Endodermal cell (in vitro differentiated cells): ENCODE data around the gene CAMK2D. TPM values are rescaled to one million over a fixed set of nuclear protein-coding genes. Genes with fewer than 3 reads are reported as not detected.

Experiments
- DNase-seq: peaks from one replicate; pipeline ENCODE4 v3.0.0-alpha.2; 2017
- H3K27ac ChIP-seq: 2 replicates; pipeline ENCODE4 v1.5.1; 2013; ENCODE audit warnings: mild to moderate bottlenecking, low read depth, low read length, moderate library complexity
- H3K27me3 ChIP-seq: 2 replicates; pipeline ENCODE4 v1.6.1; 2013; ENCODE audit warnings: mild to moderate bottlenecking, low read length, moderate library complexity; ENCODE audit not compliant: insufficient read depth, control insufficient read depth, poor library complexity, severe bottlenecking
- H3K36me3 ChIP-seq: 2 replicates; pipeline ENCODE4 v1.7.0; 2013; ENCODE audit warnings: mild to moderate bottlenecking, low read length, moderate library complexity; ENCODE audit not compliant: control insufficient read depth, insufficient read depth
- H3K4me1 ChIP-seq: one replicate; pipeline ENCODE4 v1.7.0; 2013; ENCODE audit warnings: low read length; ENCODE audit not compliant: control insufficient read depth, insufficient read depth
- H3K4me3 ChIP-seq: 2 replicates; pipeline ENCODE4 v1.5.1; 2013; ENCODE audit warnings: mild to moderate bottlenecking, low read length, moderate library complexity
- H3K9ac ChIP-seq: 2 replicates; pipeline ENCODE4 v1.6.1; 2013; ENCODE audit warnings: mild to moderate bottlenecking, low read length, moderate library complexity; ENCODE audit not compliant: poor library complexity, severe bottlenecking; ENCODE audit errors: extremely low read depth
- H3K9me3 ChIP-seq: 2 replicates; pipeline ENCODE4 v1.6.1; 2013; ENCODE audit warnings: mild to moderate bottlenecking, low read length, moderate library complexity; ENCODE audit not compliant: control insufficient read depth
- H3K27ac Mint-ChIP-seq: 2 replicates; pipeline ENCODE4 v1.8.0; 2020; ENCODE audit warnings: mixed read lengths
- H3K27me3 Mint-ChIP-seq: 2 replicates; pipeline ENCODE4 v1.8.0; 2021; ENCODE audit warnings: mild to moderate bottlenecking, mixed read lengths; ENCODE audit not compliant: insufficient read depth
- H3K36me3 Mint-ChIP-seq: 2 replicates; pipeline ENCODE4 v1.8.0; 2020; ENCODE audit warnings: low read depth, mixed read lengths
- H3K4me1 Mint-ChIP-seq: 2 replicates; pipeline ENCODE4 v1.8.0; 2020; ENCODE audit warnings: mixed read lengths
- H3K4me3 Mint-ChIP-seq: 2 replicates; pipeline ENCODE4 v1.8.0; 2020; ENCODE audit warnings: mild to moderate bottlenecking, moderate library complexity, mixed read lengths
- H3K9me3 Mint-ChIP-seq: 2 replicates; pipeline ENCODE4 v1.8.0; 2020; ENCODE audit warnings: mild to moderate bottlenecking, mixed read lengths
- CTCF ChIP-seq: fragments of 200-600 bp; sonication (generic); conservative IDR thresholded peaks from 2 replicates; pipeline ENCODE4 v1.5.0; 2021; ENCODE audit warnings: antibody characterized with exemption, mild to moderate bottlenecking
- WGBS, 2 experiments: methylation state at CpG; one replicate each; pipeline versions ENCODE4 v1.1.5 to v1.1.7; 2013; ENCODE audit warnings: missing lambda C conversion rate in 2 of 2, mixed read lengths in 1 of 2; ENCODE audit not compliant: insufficient coverage in 1 of 2, insufficient read length in 1 of 2; 5-methylcytosine and 5-hydroxymethylcytosine counted together
- total RNA-seq, 2 donors: library from RNA; stranded (reverse); fragmentation: NEBNext Ultra II Directional in 1 of 2; extraction: Animal tissue kit (Norgen Biotek cat#: 25700) in 1 of 2; gene quantifications; 2 replicates in 1 of 2; 3 replicates in 1 of 2; pipeline ENCODE4 v1.2.1, GENCODE V29; 2021

Gene CAMK2D
- total RNA-seq, 2 donors from 2014 or later, result 91.1 to 120 TPM

- Mint-ChIP-seq H3K4me3 (no peak overlapping the region), H3K9me3 (no peaks in the 10 kb centered on the region), H3K4me1 (peaks cover 7% of the 10 kb centered on the region), H3K27ac (no peak overlapping the region), H3K36me3 (peaks cover 7% of the 10 kb centered on the region), H3K27me3 (no peaks in the 10 kb centered on the region)
- Histone ChIP-seq H3K36me3 (peaks cover 46% of the 10 kb centered on the region), H3K4me3 (no peak overlapping the region), H3K9ac (no peak overlapping the region), H3K27ac (no peak overlapping the region), H3K4me1 (no peaks in the 10 kb centered on the region), H3K9me3 (no peaks in the 10 kb centered on the region), H3K27me3 (no peaks in the 10 kb centered on the region)
- no peak for DNase-seq
- 100% methylated on average over 1 of the region's 2 CpGs for WGBS, 2 experiments
- TF ChIP-seq CTCF, result no peak
These were observed 20.6 kb downstream of the CAMK2D start for GRCh38 chr4:113740857-113741379.

- TF ChIP-seq CTCF, result no peak
- Mint-ChIP-seq H3K9me3 (peaks cover 2% of the 10 kb centered on the region), H3K4me3 (no peak overlapping the region), H3K36me3 (peaks cover 17% of the 10 kb centered on the region), H3K27me3 (no peaks in the 10 kb centered on the region), H3K27ac (peak overlapping the region; percentile 74), H3K4me1 (peaks cover 4% of the 10 kb centered on the region)
- H3K27me3 ChIP-seq, result no peaks in the 10 kb centered on the region
- H3K36me3 ChIP-seq, result peaks cover 54% of the 10 kb centered on the region
- no peak overlapping the region for H3K9ac ChIP-seq
- no peak overlapping the region for H3K4me3 ChIP-seq
- no peaks in the 10 kb centered on the region for H3K4me1 ChIP-seq
- no peak overlapping the region for H3K27ac ChIP-seq
- H3K9me3 ChIP-seq, result no peaks in the 10 kb centered on the region
- DNase-seq, result no peak
These were observed 22.3 kb downstream of the CAMK2D start for GRCh38 chr4:113739197-113739596.

GRCh38 chr4:113738251-113738650 is 23.3 kb downstream of the CAMK2D start:
- Histone ChIP-seq H3K27ac (no peak overlapping the region), H3K36me3 (peaks cover 54% of the 10 kb centered on the region), H3K27me3 (no peaks in the 10 kb centered on the region), H3K9me3 (no peaks in the 10 kb centered on the region), H3K4me1 (no peaks in the 10 kb centered on the region), H3K9ac (no peak overlapping the region), H3K4me3 (no peak overlapping the region)
- Mint-ChIP-seq H3K36me3 (peaks cover 17% of the 10 kb centered on the region), H3K4me3 (no peak overlapping the region), H3K9me3 (peaks cover 2% of the 10 kb centered on the region), H3K27ac (no peak overlapping the region), H3K4me1 (peaks cover 4% of the 10 kb centered on the region), H3K27me3 (no peaks in the 10 kb centered on the region)
- TF ChIP-seq CTCF, result no peak
- DNase-seq, result no peak
